Caco-2 (cell line): Measurements from ENCODE around the gene MRGPRF. TPM values are rescaled to one million over a fixed set of nuclear protein-coding genes. Genes with fewer than 3 reads are reported as not detected.

ENCODE experiments used
- BruUV-seq: library from RNA; stranded (reverse); fragments of 400-500 nt; replicated peaks from 2 replicates; lab custom pipeline; 2021; lab: Mats Ljungman, UMichigan
- CTCF ChIA-PET: fragments of 300-600 bp; sonication (Branson Sonifier 250); formaldehyde crosslinking; loops from one replicate; lab custom pipeline; 2022; ENCODE audit warnings: antibody characterized with exemption; lab: Charles Lee
- POLR2A ChIA-PET: fragments of 300-600 bp; sonication (Branson Sonifier 250); formaldehyde crosslinking; loops from one replicate; lab custom pipeline; 2022; ENCODE audit warnings: antibody characterized with exemption; lab: Charles Lee
- DNase-seq, 2 experiments: peaks; one replicate each; pipeline versions ENCODE4 v3.0.0 to v3.0.0-alpha.2; 2020 to 2022
- H3K27me3 ChIP-seq: replicated peaks from 2 replicates; pipeline ENCODE4 v1.6.0; 2011; ENCODE audit warnings: low read length; ENCODE audit not compliant: control insufficient read depth, insufficient read depth
- H3K36me3 ChIP-seq: 2 replicates; pipeline ENCODE4 v1.5.1; 2011; ENCODE audit warnings: low read length; ENCODE audit not compliant: control insufficient read depth, insufficient read depth
- H3K4me1 ChIP-seq: fragments of 250-450 bp; sonication (Bioruptor Pico); 2 replicates; pipeline ENCODE4 v1.5.1; 2020; ENCODE audit warnings: mild to moderate bottlenecking
- H3K4me3 ChIP-seq: 2 replicates; pipeline ENCODE4 v1.5.1; 2011; ENCODE audit warnings: low read depth, mild to moderate bottlenecking, control low read depth, low read length
- H3K9me3 ChIP-seq: fragments of 250-450 bp; sonication (Bioruptor Pico); 2 replicates; pipeline ENCODE4 v1.5.1; 2020; ENCODE audit warnings: mild to moderate bottlenecking, moderate library complexity
- H3K27ac Mint-ChIP-seq: one replicate; pipeline ENCODE4 v1.8.0; 2022; ENCODE audit warnings: mixed read lengths; ENCODE audit not compliant: unreplicated experiment
- H3K27me3 Mint-ChIP-seq: one replicate; pipeline ENCODE4 v1.8.0; 2022; ENCODE audit warnings: mixed read lengths; ENCODE audit not compliant: insufficient read depth, unreplicated experiment
- H3K36me3 Mint-ChIP-seq: one replicate; pipeline ENCODE4 v1.8.0; 2022; ENCODE audit warnings: mild to moderate bottlenecking, mixed read lengths; ENCODE audit not compliant: insufficient read depth, unreplicated experiment
- H3K4me1 Mint-ChIP-seq: one replicate; pipeline ENCODE4 v1.8.0; 2022; ENCODE audit warnings: low read depth, mixed read lengths; ENCODE audit not compliant: unreplicated experiment
- H3K4me3 Mint-ChIP-seq: one replicate; pipeline ENCODE4 v1.8.0; 2022; ENCODE audit warnings: mild to moderate bottlenecking, moderate library complexity, mixed read lengths; ENCODE audit not compliant: unreplicated experiment
- H3K9me3 Mint-ChIP-seq: one replicate; pipeline ENCODE4 v1.8.0; 2022; ENCODE audit warnings: mixed read lengths; ENCODE audit not compliant: unreplicated experiment
- CTCF ChIP-seq, 2 experiments: fragments of 200-600 bp in 1 of 2; IDR thresholded peaks; 1 replicate in 1 of 2; 2 replicates in 1 of 2; pipeline versions ENCODE4 v1.5.1 to v1.8.0; 2011 to 2022; ENCODE audit warnings: antibody characterized with exemption in 1 of 2, control low read depth in 1 of 2, inconsistent platforms in 1 of 2, low read depth in 1 of 2, low read length in 1 of 2, mild to moderate bottlenecking in 1 of 2, moderate library complexity in 1 of 2; ENCODE audit not compliant: insufficient read depth in 1 of 2, severe bottlenecking in 1 of 2, unreplicated experiment in 1 of 2
- intact Hi-C: fragments of 100-400 bp; cut with micrococcal nuclease; formaldehyde crosslinking; loops from one replicate; pipeline ENCODE4 v1.10.0; 2022; ENCODE audit not compliant: unreplicated experiment
- total RNA-seq: library from RNA; stranded (reverse); gene quantifications from 2 replicates; pipeline ENCODE4 v1.2.3, GENCODE V29; 2022

MRGPRF gene
- total RNA-seq, 1 experiment from 2014 or later: 0.14 TPM

GRCh38 chr11:68990995-68991780 lies 21.9 kb downstream of the MRGPRF start:
- BruUV-seq: no TSS peak
- CTCF ChIA-PET: interaction anchor here (0.6 kb wide), 1 partner anchor 44 kb away, joined by 4 read pairs; no protein-coding TSS in a partner anchor

DNA sequence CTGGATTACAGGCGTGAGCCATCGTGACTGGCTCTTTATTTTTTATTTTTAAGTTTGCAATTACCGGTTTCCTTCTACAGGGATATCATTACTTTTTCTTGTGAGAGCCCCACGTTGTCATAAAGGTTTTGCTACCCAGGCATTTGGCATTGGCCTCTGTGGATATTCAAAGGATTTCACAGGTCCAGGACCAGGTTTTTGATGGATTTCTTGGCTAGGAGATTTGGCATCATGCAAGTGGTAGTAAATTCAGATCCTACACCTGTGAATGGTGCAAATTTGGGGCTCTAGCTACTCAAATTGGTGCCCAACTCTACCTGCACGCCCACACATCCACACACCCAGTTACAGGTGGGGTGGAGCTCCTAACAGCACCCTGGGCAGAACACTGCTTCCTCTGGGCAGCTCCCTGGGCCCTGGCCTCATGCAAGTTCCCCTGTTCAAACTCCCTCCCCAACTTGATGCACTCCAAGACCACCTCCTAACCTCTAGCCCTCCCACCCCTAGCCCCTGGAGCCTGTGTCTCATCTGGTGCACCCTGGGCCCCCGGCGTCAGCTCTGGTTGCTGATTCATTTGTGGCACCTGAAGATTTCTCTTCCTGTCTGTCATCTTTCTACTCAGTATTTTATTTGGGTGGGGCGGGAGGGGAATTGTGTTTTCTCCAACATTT lies 23.0 kb downstream of the MRGPRF start:
- H3K9me3 Mint-ChIP-seq: peaks cover 13% of the 10 kb centered on the region
- ChIA-PET POLR2A (no interaction called here), CTCF (no interaction called here)
- Histone ChIP-seq H3K9me3 (peaks cover 13% of the 10 kb centered on the region), H3K4me1 (no peaks in the 10 kb centered on the region), H3K36me3 (no peaks in the 10 kb centered on the region), H3K4me3 (no peak overlapping the region), H3K27me3 (no peaks in the 10 kb centered on the region)
- no peak overlapping the region for H3K4me3 Mint-ChIP-seq
- H3K36me3 Mint-ChIP-seq: no peaks in the 10 kb centered on the region
- intact Hi-C loops: no loop called here
- H3K27ac Mint-ChIP-seq: no peak overlapping the region
- DNase-seq: peak in 1 of 2 experiments; percentile 29
- peaks cover 5% of the 10 kb centered on the region for H3K4me1 Mint-ChIP-seq
- peaks cover 2% of the 10 kb centered on the region for H3K27me3 Mint-ChIP-seq
- no peak for TF ChIP-seq CTCF (IDR thresholded peaks at IDR 0.05; ENCODE audit: insufficient read depth in 1 of 2, low read depth in 1 of 2, low read length in 1 of 2, severe bottlenecking in 1 of 2, unreplicated experiment in 1 of 2)
- no TSS peak for BruUV-seq

More at GRCh38 chr11:68990995-68991780, 21.9 kb downstream of the MRGPRF start:
- Mint-ChIP-seq H3K27ac (no peak overlapping the region), H3K27me3 (peaks cover 2% of the 10 kb centered on the region), H3K36me3 (no peaks in the 10 kb centered on the region), H3K4me1 (peaks cover 5% of the 10 kb centered on the region), H3K4me3 (no peak overlapping the region), H3K9me3 (peaks cover 10% of the 10 kb centered on the region)
- no peaks in the 10 kb centered on the region for H3K36me3 ChIP-seq
- TF ChIP-seq CTCF (IDR thresholded peaks at IDR 0.05; ENCODE audit: insufficient read depth in 1 of 2, low read depth in 1 of 2, low read length in 1 of 2, severe bottlenecking in 1 of 2, unreplicated experiment in 1 of 2): no peak
- no peaks in the 10 kb centered on the region for H3K27me3 ChIP-seq
- intact Hi-C loops: no loop called here
- no peak overlapping the region for H3K4me3 ChIP-seq
- H3K9me3 ChIP-seq: peaks cover 10% of the 10 kb centered on the region
- DNase-seq: peak in 1 of 2 experiments; percentile 38
- H3K4me1 ChIP-seq: no peaks in the 10 kb centered on the region
- POLR2A ChIA-PET: no interaction called here

DNA sequence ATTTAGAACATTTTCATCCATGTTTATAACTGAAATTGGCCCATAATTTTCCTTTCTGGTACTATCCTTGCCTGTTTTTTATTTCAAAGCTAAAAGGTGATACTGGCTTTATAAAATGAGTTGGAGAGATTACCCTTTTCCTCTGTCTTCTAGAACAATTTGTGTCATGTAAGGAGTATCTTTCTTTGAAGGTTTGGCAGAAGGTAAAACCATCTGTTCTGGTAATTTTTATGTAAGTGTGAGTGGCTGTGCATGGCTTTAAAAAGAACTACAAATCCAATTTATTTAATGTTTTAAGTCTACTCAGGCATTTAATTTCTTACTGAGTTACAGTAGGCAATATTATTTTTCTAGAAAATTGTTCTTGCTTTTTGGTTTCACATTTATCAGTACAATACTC lies 24.6 kb downstream of the MRGPRF start:
- Mint-ChIP-seq H3K27me3 (peaks cover 2% of the 10 kb centered on the region), H3K36me3 (no peaks in the 10 kb centered on the region), H3K27ac (no peak overlapping the region), H3K9me3 (peaks cover 13% of the 10 kb centered on the region), H3K4me3 (no peak overlapping the region), H3K4me1 (peaks cover 5% of the 10 kb centered on the region)
- H3K4me1 ChIP-seq: no peaks in the 10 kb centered on the region
- no TSS peak for BruUV-seq
- POLR2A ChIA-PET: no interaction called here
- peaks cover 13% of the 10 kb centered on the region for H3K9me3 ChIP-seq
- H3K27me3 ChIP-seq: no peaks in the 10 kb centered on the region
- intact Hi-C loops: no loop called here
- no peak overlapping the region for H3K4me3 ChIP-seq
- no peak for DNase-seq
- H3K36me3 ChIP-seq: no peaks in the 10 kb centered on the region
- TF ChIP-seq CTCF (IDR thresholded peaks at IDR 0.05; ENCODE audit: insufficient read depth in 1 of 2, low read depth in 1 of 2, low read length in 1 of 2, severe bottlenecking in 1 of 2, unreplicated experiment in 1 of 2): no peak
- CTCF ChIA-PET: no interaction called here
